CD4-positive, alpha-beta T cell treated with Interleukin-1 beta for 1 hour (primary cell): ENCODE measurements around the gene EPN2.
"Not testable (repeated sequence)": the region's sequence is repeated elsewhere in the genome, so short reads cannot be mapped to it uniquely, and the experiment has no call there.

Experiments used
- DNase-seq, 2 donors: peaks; one replicate each; pipeline ENCODE4 v3.0.0-alpha.2; 2020 to 2022

Gene EPN2

GRCh38 chr17:19269641-19270040 is 32.5 kb downstream of the EPN2 start:
- no peak for DNase-seq

- DNase-seq: no peak
Measured at GRCh38 chr17:19270347-19270703, 33.2 kb downstream of the EPN2 start.

- DNase-seq: no peak
Measured at GRCh38 chr17:19270704-19271611, 33.8 kb downstream of the EPN2 start.

GRCh38 chr17:19271780-19272357 is 34.7 kb downstream of the EPN2 start:
- no peak for DNase-seq

GRCh38 chr17:19273731-19274130 is 36.6 kb downstream of the EPN2 start:
- DNase-seq: no peak

- DNase-seq: no peak
Measured at GRCh38 chr17:19274893-19275292, 37.7 kb downstream of the EPN2 start.

- DNase-seq: no peak
Measured at GRCh38 chr17:19275457-19276127, 38.4 kb downstream of the EPN2 start.

- not testable (repeated sequence) for DNase-seq
Measured at GRCh38 chr17:19278284-19278683, 41.1 kb downstream of the EPN2 start.

- no peak for DNase-seq
Measured at GRCh38 chr17:19278729-19279128, 41.6 kb downstream of the EPN2 start.

GRCh38 chr17:19281161-19281560 is 44.0 kb downstream of the EPN2 start:
- no peak for DNase-seq

GRCh38 chr17:19284005-19284959 is 47.1 kb downstream of the EPN2 start:
- DNase-seq: no peak

- DNase-seq: no peak
Measured at GRCh38 chr17:19285213-19285900, 48.2 kb downstream of the EPN2 start.

- DNase-seq: no peak
Measured at GRCh38 chr17:19286751-19287341, 49.7 kb downstream of the EPN2 start.

- no peak for DNase-seq
Measured at GRCh38 chr17:19287651-19288050, 50.5 kb downstream of the EPN2 start.

- no peak for DNase-seq
Measured at GRCh38 chr17:19288453-19288852, 51.3 kb downstream of the EPN2 start.

GRCh38 chr17:19290066-19290705 is 53.0 kb downstream of the EPN2 start:
- no peak for DNase-seq

- DNase-seq: no peak
Measured at GRCh38 chr17:19291646-19292376, 54.6 kb downstream of the EPN2 start.

GRCh38 chr17:19292377-19292711 is 55.2 kb downstream of the EPN2 start:
- DNase-seq: no peak

- no peak for DNase-seq
Measured at GRCh38 chr17:19294443-19294842, 57.3 kb downstream of the EPN2 start.

- no peak for DNase-seq
Measured at GRCh38 chr17:19295473-19296135, 58.4 kb downstream of the EPN2 start.
